ENCODE measurements around the gene ERFL. TPM values are rescaled to one million over a fixed set of nuclear protein-coding genes. Genes with fewer than 3 reads are reported as not detected.
"Not testable (repeated sequence)": the region's sequence is repeated elsewhere in the genome, so short reads cannot be mapped to it uniquely, and the experiment has no call there.

Gene ERFL
- total RNA-seq, 1 experiment from 2014 or later = 0.65 TPM

- Histone ChIP-seq H3K4me3 (no peak overlapping the region), H3K4me2 (no peak overlapping the region), H3F3A (ENCODE audit: insufficient read depth, low read depth) (peaks cover 16% of the 10 kb centered on the region; the same call in 1 of the 2 replicates), H2AFZ (no peak overlapping the region), H3K9me2 (ENCODE audit: insufficient read depth) (no peaks in the 10 kb centered on the region), H3K36me3 (ENCODE audit: low read depth) (no peaks in the 10 kb centered on the region), H3K79me2 (ENCODE audit: low read depth) (no peaks in the 10 kb centered on the region), H4K20me1 (ENCODE audit: insufficient read depth) (no peaks in the 10 kb centered on the region), H3K9me3 (ENCODE audit: insufficient read depth, low read depth) (no peaks in the 10 kb centered on the region), H3K4me1 (replicated peaks; ENCODE audit: insufficient read depth) (no peaks in the 10 kb centered on the region; the same call in 1 of the 2 replicates), H3K27me3 (ENCODE audit: insufficient read depth, low read depth) (no peaks in the 10 kb centered on the region), H3K27ac (no peak overlapping the region)
- intact Hi-C loops (cut with micrococcal nuclease; ENCODE audit: unreplicated experiment) = no loop called here
- TF ChIP-seq, protein P1, sequence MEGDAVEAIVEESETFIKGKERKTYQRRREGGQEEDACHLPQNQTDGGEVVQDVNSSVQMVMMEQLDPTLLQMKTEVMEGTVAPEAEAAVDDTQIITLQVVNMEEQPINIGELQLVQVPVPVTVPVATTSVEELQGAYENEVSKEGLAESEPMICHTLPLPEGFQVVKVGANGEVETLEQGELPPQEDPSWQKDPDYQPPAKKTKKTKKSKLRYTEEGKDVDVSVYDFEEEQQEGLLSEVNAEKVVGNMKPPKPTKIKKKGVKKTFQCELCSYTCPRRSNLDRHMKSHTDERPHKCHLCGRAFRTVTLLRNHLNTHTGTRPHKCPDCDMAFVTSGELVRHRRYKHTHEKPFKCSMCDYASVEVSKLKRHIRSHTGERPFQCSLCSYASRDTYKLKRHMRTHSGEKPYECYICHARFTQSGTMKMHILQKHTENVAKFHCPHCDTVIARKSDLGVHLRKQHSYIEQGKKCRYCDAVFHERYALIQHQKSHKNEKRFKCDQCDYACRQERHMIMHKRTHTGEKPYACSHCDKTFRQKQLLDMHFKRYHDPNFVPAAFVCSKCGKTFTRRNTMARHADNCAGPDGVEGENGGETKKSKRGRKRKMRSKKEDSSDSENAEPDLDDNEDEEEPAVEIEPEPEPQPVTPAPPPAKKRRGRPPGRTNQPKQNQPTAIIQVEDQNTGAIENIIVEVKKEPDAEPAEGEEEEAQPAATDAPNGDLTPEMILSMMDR (conservative IDR thresholded peaks at IDR 0.05) = no peak
- BruUV-seq (replicated peaks) = no TSS peak
- POLR2A ChIA-PET (ENCODE audit: unreplicated experiment) = interaction anchor here (0.6 kb wide), 1 partner anchor 34 kb away, joined by 7 read pairs; no protein-coding TSS in a partner anchor
- DNase-seq = no peak
- CTCF ChIA-PET = no interaction called here
Observed at GRCh38 chr19:41877916-41878905, 50.0 kb downstream of the ERFL start.

DNA sequence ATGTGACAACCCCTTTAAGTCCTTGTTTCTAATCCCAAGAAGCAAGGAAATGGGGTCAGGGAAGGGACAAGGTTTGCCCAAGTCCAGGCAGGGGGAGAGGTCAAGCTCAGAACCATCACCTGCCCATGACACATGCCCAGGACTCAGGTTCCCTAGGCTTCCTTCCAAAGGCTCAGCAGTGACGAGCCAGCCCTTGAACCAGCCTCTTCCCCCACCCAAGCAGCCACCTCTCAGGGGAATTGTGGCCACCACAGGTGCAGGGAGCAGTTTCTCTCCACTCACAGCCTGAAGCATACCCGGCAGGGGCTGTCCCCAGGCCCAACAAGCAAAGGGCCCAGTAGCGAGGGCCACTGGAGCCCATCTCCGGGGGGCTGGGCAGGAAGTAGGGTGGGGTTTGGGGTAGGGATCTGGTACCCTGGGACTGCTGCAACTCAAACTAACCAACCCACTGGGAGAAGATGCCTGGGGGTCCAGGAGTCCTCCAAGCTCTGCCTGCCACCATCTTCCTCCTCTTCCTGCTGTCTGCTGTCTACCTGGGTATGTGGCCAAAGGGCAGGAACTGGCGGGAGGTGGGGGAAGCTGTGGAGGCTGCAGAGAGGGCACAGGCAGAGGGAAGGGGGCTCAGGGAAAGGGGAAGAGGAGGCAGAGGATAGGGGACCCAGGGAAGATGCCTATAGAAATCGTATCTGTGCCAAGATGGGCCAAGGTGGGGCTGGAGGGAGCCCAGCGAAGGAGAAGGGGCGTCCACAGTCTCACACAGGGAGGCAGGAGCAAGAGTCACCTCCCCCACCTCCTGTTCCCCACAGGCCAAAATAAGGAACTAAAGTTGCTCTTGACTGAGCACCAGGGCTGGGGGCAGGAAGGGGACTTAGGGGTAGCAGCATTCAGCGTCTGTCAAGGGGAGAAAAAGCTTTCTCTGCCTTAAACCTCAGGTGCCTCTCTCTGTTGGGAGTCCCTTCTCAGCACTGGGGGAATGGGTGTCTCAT is 51.1 kb downstream of the ERFL start, which contains the start of gene CD79A:
TSS of gene CD79A (plus strand) at position 433 of the 986 bp plus-strand sequence. CDS start at position 459, 26 bp downstream.
- ChIA-PET POLR2A (ENCODE audit: unreplicated experiment) (interaction anchor here (0.6 kb wide), 1 partner anchor 35 kb away, joined by 7 read pairs; no protein-coding TSS in a partner anchor), CTCF (no interaction called here)
- no TSS peak for BruUV-seq (replicated peaks)
- Histone ChIP-seq H2AFZ (no peak within 1 kb of the TSS), H3K79me2 (ENCODE audit: low read depth) (no peaks in the 10 kb centered on the region), H3K36me3 (ENCODE audit: low read depth) (no peaks in the 10 kb centered on the region), H3F3A (ENCODE audit: insufficient read depth, low read depth) (peaks cover 17% of the 10 kb centered on the region), H3K4me1 (replicated peaks; ENCODE audit: insufficient read depth) (no peaks in the 10 kb centered on the region), H3K27me3 (ENCODE audit: insufficient read depth, low read depth) (no peaks in the 10 kb centered on the region), H3K9me2 (ENCODE audit: insufficient read depth) (no peaks in the 10 kb centered on the region), H3K4me2 (no peak within 1 kb of the TSS), H3K27ac (no peak within 1 kb of the TSS), H3K9me3 (ENCODE audit: insufficient read depth, low read depth) (no peaks in the 10 kb centered on the region), H4K20me1 (ENCODE audit: insufficient read depth) (peaks cover 8% of the 10 kb centered on the region), H3K4me3 (no peak within 1 kb of the TSS)
- no peak for DNase-seq
- no peak for TF ChIP-seq EZH2 (IDR thresholded peaks at IDR 0.05; ENCODE audit: low read depth)
- TF ChIP-seq, protein P1 (conservative IDR thresholded peaks at IDR 0.05) = no peak
- intact Hi-C loops (cut with micrococcal nuclease; ENCODE audit: unreplicated experiment) = no loop called here

DNA sequence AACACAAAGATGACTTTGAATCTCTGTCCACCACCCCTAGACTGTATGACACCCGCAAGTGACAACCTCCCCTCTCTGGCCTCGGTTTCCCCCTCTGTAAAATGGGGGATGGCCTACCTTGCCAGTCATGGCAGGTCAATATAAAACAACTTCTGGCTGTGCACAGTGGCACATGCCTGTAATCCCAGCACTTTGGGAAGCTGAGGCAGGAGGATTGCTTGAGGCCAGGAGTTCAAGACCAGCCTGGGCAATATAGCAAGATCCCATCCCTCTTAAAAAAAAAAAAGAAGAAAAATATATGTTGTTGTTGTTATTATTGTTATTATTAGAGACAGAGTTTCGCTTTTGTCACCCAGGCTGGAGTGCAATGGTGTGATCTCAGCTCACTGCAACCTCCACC is 52.3 kb downstream of the ERFL start:
- H3K9me3 ChIP-seq (ENCODE audit: insufficient read depth, low read depth); DNase-seq; H3K4me1 ChIP-seq (replicated peaks; ENCODE audit: insufficient read depth); H3K79me2 ChIP-seq (ENCODE audit: low read depth); H3K27ac ChIP-seq; H3K4me2 ChIP-seq; H3K27me3 ChIP-seq (ENCODE audit: insufficient read depth, low read depth); intact Hi-C loops (cut with micrococcal nuclease; ENCODE audit: unreplicated experiment); H3K4me3 ChIP-seq; POLR2A ChIA-PET (ENCODE audit: unreplicated experiment); H2AFZ ChIP-seq; BruUV-seq (replicated peaks); H3K36me3 ChIP-seq (ENCODE audit: low read depth); H3K9me2 ChIP-seq (ENCODE audit: insufficient read depth): not testable (repeated sequence)
- peaks cover 20% of the 10 kb centered on the region for H4K20me1 ChIP-seq (ENCODE audit: insufficient read depth)
- CTCF ChIA-PET = interaction anchor here (0.6 kb wide), 2 partner anchors 67 to 82 kb away, joined by 3 to 11 read pairs; no protein-coding TSS in a partner anchor
- peaks cover 26% of the 10 kb centered on the region for H3F3A ChIP-seq (ENCODE audit: insufficient read depth, low read depth)
